ENCODE results near the gene RGL2.
A peak's percentile ranks its signal among the peaks of the same experiment; 100 is the strongest.

Gene RGL2

DNA sequence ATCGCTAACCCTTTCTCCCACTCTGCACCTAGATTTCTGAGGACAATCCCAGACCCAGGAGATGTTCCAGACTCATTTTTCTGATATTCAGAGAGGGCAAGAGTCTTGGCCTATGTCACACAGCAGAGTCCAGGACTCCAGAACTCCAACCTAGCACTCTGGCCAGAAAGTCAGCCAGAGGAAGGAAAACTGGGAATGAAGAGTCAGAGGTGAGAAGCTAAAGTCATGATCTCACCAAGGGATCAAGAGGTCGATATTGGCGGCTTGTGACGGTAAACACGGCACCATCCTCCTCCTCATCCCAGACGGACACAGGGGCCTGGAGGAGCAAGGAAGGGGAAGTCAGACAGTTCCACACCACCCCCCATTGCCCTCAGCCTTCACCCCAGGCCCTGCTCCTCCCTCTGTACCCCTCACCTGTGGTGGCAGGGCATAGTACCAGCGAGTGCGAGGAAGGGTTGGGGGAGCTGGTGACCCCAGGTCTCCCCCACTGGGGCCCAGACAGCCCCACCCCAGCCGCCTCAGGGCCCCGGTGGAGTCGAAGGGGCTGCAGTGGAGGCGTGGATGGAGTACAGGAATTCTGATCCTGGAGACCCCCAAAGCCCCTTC, 1.8 kb downstream of the RGL2 start:
- peak overlapping the region; percentile 99 for H3K4me3 ChIP-seq (ENCODE audit: low read length)
- TF ChIP-seq, protein P1, sequence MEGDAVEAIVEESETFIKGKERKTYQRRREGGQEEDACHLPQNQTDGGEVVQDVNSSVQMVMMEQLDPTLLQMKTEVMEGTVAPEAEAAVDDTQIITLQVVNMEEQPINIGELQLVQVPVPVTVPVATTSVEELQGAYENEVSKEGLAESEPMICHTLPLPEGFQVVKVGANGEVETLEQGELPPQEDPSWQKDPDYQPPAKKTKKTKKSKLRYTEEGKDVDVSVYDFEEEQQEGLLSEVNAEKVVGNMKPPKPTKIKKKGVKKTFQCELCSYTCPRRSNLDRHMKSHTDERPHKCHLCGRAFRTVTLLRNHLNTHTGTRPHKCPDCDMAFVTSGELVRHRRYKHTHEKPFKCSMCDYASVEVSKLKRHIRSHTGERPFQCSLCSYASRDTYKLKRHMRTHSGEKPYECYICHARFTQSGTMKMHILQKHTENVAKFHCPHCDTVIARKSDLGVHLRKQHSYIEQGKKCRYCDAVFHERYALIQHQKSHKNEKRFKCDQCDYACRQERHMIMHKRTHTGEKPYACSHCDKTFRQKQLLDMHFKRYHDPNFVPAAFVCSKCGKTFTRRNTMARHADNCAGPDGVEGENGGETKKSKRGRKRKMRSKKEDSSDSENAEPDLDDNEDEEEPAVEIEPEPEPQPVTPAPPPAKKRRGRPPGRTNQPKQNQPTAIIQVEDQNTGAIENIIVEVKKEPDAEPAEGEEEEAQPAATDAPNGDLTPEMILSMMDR (IDR thresholded peaks at IDR 0.05; ENCODE audit: low read depth, low read length) = no peak
- TF ChIP-seq EZH2phosphoT487 (IDR thresholded peaks at IDR 0.05; ENCODE audit: low read depth) = no peak
- H3K36me3 ChIP-seq (replicated peaks; ENCODE audit: low read depth, low read length) = peaks cover 15% of the 10 kb centered on the region
- no peak overlapping the region for H2AFZ ChIP-seq (ENCODE audit: low read depth, low read length)
- H3K9ac ChIP-seq (ENCODE audit: low read length) = peak overlapping the region; percentile 95
- peaks cover 16% of the 10 kb centered on the region for H3K4me1 ChIP-seq (ENCODE audit: low read length)
- H3K4me2 ChIP-seq (ENCODE audit: low read length) = peak overlapping the region; percentile 100
- peak overlapping the region; percentile 98 for H3K27ac ChIP-seq (ENCODE audit: low read length)
- H3K79me2 ChIP-seq (ENCODE audit: low read length) = peaks cover 4% of the 10 kb centered on the region; the same call in 1 of the 2 replicates
- no peaks in the 10 kb centered on the region for H3K27me3 ChIP-seq (ENCODE audit: low read depth, low read length)
- H4K20me1 ChIP-seq (ENCODE audit: insufficient read depth, low read length) = no peaks in the 10 kb centered on the region
- H3K9me3 ChIP-seq (ENCODE audit: insufficient read depth, low read length) = no peaks in the 10 kb centered on the region

DNA sequence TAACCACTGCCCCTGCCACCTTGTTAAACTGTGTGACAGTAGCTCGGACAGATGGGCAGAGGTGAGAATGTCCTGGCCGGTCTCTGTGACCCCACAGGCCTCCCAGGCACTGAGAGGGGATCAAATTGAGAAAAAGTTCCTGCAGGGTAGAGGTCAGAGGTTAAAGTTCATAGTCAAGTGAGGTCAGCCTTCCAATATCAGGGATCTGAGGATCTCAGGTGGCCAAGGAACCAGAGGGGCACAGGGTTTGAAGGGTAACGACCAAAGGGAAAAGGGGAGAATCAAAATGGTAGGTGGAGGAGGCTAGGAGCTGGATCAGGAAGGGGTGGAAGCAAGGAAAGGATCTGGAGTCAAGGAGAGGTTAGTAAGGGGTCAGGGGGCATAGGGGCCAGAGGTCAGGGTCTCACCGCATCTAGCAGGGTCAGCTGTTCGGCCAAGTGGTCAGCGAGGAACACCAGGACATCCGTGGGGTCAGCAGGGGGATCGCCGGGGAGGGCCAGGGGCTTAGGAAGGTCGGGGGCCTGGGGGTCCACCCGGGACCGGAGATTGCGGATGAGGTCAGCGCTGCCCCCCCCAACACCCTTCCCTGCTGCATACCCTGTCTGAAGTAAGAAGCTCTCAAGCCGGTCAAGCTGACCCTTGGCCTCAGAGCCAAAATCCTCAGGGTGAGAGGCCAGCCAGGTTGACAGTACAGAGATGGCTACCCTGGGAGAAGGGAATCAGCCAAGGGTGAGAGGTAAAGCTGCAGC, 2.9 kb downstream of the RGL2 start:
- Histone ChIP-seq H3K4me1 (ENCODE audit: low read length) (peaks cover 16% of the 10 kb centered on the region), H3K4me2 (ENCODE audit: low read length) (no peak overlapping the region), H3K9ac (ENCODE audit: low read length) (no peak overlapping the region), H3K27ac (ENCODE audit: low read length) (no peak overlapping the region), H3K79me2 (ENCODE audit: low read length) (peaks cover 7% of the 10 kb centered on the region), H3K4me3 (ENCODE audit: low read length) (no peak overlapping the region), H3K27me3 (ENCODE audit: low read depth, low read length) (no peaks in the 10 kb centered on the region), H3K36me3 (replicated peaks; ENCODE audit: low read depth, low read length) (peaks cover 17% of the 10 kb centered on the region), H4K20me1 (ENCODE audit: insufficient read depth, low read length) (no peaks in the 10 kb centered on the region), H3K9me3 (ENCODE audit: insufficient read depth, low read length) (no peaks in the 10 kb centered on the region), H2AFZ (ENCODE audit: low read depth, low read length) (no peak overlapping the region)
- TF ChIP-seq EZH2phosphoT487 (IDR thresholded peaks at IDR 0.05; ENCODE audit: low read depth) = no peak
- TF ChIP-seq, protein P1 (IDR thresholded peaks at IDR 0.05; ENCODE audit: low read depth, low read length) = no peak

DNA sequence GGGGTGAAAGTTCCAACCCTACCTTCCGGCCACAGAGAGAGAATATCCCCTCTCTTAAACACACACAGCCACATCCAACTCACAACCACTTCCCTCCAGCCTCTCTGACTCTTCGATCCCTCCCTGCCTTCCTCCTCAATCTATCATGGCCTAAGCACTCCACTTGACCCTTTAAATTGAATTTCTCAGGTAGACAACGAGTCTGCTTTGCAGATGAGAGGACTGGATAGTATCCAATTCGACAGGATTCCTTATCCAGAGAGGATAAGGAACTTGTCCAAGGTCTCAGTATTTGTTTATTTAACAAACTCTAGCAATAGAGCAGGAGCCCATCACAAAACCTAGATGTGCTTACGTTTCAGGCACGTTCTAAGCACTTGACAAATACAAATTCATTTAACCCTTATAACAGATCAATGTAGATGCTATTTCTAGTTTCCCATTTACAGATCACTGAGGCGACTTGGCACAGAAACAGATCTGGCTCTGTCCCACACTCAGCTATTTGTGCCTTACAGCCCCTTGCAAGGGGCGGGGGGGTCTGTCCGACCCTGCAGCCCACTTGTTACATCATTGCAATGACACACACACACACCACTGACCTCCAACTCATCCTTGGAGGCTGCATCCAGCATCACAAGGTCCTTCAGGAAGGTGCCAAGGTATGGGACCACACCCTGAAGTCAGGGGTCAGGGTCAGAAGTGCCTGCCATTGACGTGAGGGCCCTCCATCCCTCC, 4.5 kb downstream of the RGL2 start:
- H3K9ac ChIP-seq (ENCODE audit: low read length) = no peak overlapping the region
- peaks cover 9% of the 10 kb centered on the region for H3K36me3 ChIP-seq (replicated peaks; ENCODE audit: low read depth, low read length)
- H4K20me1 ChIP-seq (ENCODE audit: insufficient read depth, low read length) = no peaks in the 10 kb centered on the region

More for the DNA sequence above, 4.5 kb downstream of the RGL2 start:
- no peak overlapping the region for H2AFZ ChIP-seq (ENCODE audit: low read depth, low read length)
- TF ChIP-seq EZH2phosphoT487 (IDR thresholded peaks at IDR 0.05; ENCODE audit: low read depth) = no peak
- TF ChIP-seq, protein P1 (IDR thresholded peaks at IDR 0.05; ENCODE audit: low read depth, low read length) = no peak
- no peak overlapping the region for H3K4me3 ChIP-seq (ENCODE audit: low read length)
- H3K27me3 ChIP-seq (ENCODE audit: low read depth, low read length) = no peaks in the 10 kb centered on the region
- H3K27ac ChIP-seq (ENCODE audit: low read length) = no peak overlapping the region
- H3K4me2 ChIP-seq (ENCODE audit: low read length) = no peak overlapping the region
- H3K9me3 ChIP-seq (ENCODE audit: insufficient read depth, low read length) = no peaks in the 10 kb centered on the region
- H3K79me2 ChIP-seq (ENCODE audit: low read length) = peaks cover 21% of the 10 kb centered on the region
- H3K4me1 ChIP-seq (ENCODE audit: low read length) = peaks cover 16% of the 10 kb centered on the region
